Bronchial epithelial cell (primary cell): ENCODE results near the gene CEP95. TPM values are rescaled to one million over a fixed set of nuclear protein-coding genes. Genes with fewer than 3 reads are reported as not detected.

Experiments
- DNase-seq: peaks from one replicate; pipeline ENCODE4 v3.0.0-alpha.2; 2010; ENCODE audit warnings: low read depth
- FAIRE-seq: peaks from 2 replicates; lab custom pipeline; 2011; peaks lifted over from hg19 to GRCh38; lab: Jason Lieb, UNC
- H3K27me3 ChIP-seq: 2 replicates; pipeline ENCODE4 v1.5.1; 2011; ENCODE audit warnings: low read length; ENCODE audit not compliant: control insufficient read depth, insufficient read depth
- H3K36me3 ChIP-seq: 2 replicates; pipeline ENCODE4 v1.5.1; 2011; ENCODE audit warnings: low read length; ENCODE audit not compliant: control insufficient read depth, insufficient read depth
- H3K4me3 ChIP-seq: 2 replicates; pipeline ENCODE4 v1.5.1; 2011; ENCODE audit warnings: mild to moderate bottlenecking, low read depth, low read length, control low read depth
- CTCF ChIP-seq: IDR thresholded peaks from 2 replicates; pipeline ENCODE4 v1.5.1; 2011; ENCODE audit warnings: mild to moderate bottlenecking, moderate library complexity, low read length, control low read depth, inconsistent platforms; ENCODE audit not compliant: insufficient read depth, severe bottlenecking
- total RNA-seq: library from RNA; depleted of rRNA; stranded (reverse); fragments of >200 nt; gene quantifications from 2 replicates; pipeline ENCODE4 v1.2.1, GENCODE V29; 2014

CEP95 gene
- total RNA-seq, 1 donor from 2014 or later, result 21.1 TPM

GRCh38 chr17:64477849-64478248 is 28.9 kb upstream of the CEP95 start:
- FAIRE-seq, result no peak
- no peak for TF ChIP-seq CTCF
- peaks cover 3% of the 10 kb centered on the region for H3K36me3 ChIP-seq
- no peak overlapping the region for H3K4me3 ChIP-seq
- no peak for DNase-seq
- H3K27me3 ChIP-seq, result no peaks in the 10 kb centered on the region

GRCh38 chr17:64480951-64481350 is 25.8 kb upstream of the CEP95 start:
- H3K36me3 ChIP-seq, result peaks cover 10% of the 10 kb centered on the region

GRCh38 chr17:64484380-64484779 is 22.4 kb upstream of the CEP95 start:
- DNase-seq (no peak), FAIRE-seq (no peak)
- TF ChIP-seq CTCF, result no peak
- Histone ChIP-seq H3K4me3 (no peak overlapping the region), H3K27me3 (no peaks in the 10 kb centered on the region), H3K36me3 (peaks cover 11% of the 10 kb centered on the region)

More at GRCh38 chr17:64480951-64481350, 25.8 kb upstream of the CEP95 start:
- Histone ChIP-seq H3K4me3 (no peak overlapping the region), H3K27me3 (no peaks in the 10 kb centered on the region)
- DNase-seq (no peak), FAIRE-seq (no peak)
- TF ChIP-seq CTCF, result no peak

GRCh38 chr17:64488301-64488700 is 18.5 kb upstream of the CEP95 start:
- no peaks in the 10 kb centered on the region for H3K27me3 ChIP-seq
- DNase-seq (no peak), FAIRE-seq (no peak)
- H3K4me3 ChIP-seq, result no peak overlapping the region
- peaks cover 12% of the 10 kb centered on the region for H3K36me3 ChIP-seq
- TF ChIP-seq CTCF, result no peak

GRCh38 chr17:64491034-64491860 is 15.5 kb upstream of the CEP95 start:
- Histone ChIP-seq H3K36me3 (peaks cover 4% of the 10 kb centered on the region), H3K27me3 (no peaks in the 10 kb centered on the region), H3K4me3 (no peak overlapping the region)
- peak; percentile 60 for TF ChIP-seq CTCF
- FAIRE-seq (no peak), DNase-seq (peak; percentile 49)
